ENCODE measurements around the gene SCG2.
A peak's percentile ranks its signal among the peaks of the same experiment; 100 is the strongest.

The SCG2 gene, protein sequence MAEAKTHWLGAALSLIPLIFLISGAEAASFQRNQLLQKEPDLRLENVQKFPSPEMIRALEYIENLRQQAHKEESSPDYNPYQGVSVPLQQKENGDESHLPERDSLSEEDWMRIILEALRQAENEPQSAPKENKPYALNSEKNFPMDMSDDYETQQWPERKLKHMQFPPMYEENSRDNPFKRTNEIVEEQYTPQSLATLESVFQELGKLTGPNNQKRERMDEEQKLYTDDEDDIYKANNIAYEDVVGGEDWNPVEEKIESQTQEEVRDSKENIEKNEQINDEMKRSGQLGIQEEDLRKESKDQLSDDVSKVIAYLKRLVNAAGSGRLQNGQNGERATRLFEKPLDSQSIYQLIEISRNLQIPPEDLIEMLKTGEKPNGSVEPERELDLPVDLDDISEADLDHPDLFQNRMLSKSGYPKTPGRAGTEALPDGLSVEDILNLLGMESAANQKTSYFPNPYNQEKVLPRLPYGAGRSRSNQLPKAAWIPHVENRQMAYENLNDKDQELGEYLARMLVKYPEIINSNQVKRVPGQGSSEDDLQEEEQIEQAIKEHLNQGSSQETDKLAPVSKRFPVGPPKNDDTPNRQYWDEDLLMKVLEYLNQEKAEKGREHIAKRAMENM

GRCh38 chr2:223601932-223602666, at the start of gene SCG2:
TSS of gene SCG2 (minus strand) at chr2:223602361. CDS start at chr2:223599282, 3,079 bp downstream.
- peak; percentile 42 for DNase-seq (ENCODE audit: low read depth)
- no peak for TF ChIP-seq CTCF (IDR thresholded peaks at IDR 0.05; ENCODE audit: insufficient read depth, low read depth, low read length, missing control alignments)

DNA sequence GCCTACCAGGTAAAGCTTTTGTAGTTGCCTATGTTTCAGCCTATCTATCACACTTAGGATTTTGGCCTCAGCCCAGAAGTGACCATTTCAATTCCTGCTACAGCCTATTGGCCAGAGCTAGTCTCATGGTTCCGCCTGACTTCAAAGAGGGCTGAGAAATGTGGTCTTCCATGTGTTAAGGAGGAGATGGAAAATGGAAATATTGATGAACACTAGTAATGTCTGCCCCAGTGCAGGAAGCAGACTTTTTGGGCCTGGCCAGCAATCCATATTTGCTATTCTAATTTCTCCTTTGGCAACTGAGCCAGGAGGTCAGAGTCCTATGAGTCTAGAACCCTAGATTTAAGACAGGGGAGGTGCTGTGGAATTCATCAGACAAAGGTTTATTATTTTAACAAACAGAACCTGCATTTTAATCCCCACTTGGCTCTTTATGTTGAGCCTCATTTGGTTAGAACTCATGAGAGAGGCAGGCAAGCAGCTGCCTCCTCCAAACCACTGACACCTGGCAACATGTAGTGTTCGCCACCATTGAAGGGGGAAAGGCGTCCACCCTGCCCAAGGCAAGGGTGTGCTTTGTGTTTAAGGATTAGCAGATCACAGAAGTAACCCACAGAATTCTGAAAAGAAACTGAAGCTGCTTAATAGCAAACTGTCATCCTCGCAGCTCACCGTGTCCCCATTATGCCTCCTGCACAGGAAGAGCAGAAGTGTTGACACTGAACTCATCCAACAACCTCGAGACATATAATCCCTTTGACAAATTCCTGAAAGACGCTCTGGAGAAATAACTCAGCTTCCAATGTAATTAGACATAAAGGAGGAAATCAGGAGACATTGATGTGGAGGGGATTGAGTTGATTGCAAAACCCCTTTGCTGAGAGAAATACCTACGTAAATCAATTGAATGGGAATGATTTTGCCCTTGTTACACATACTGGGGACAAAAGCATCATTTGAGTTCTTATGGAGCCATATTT, 47.7 kb upstream of the SCG2 start:
- TF ChIP-seq CTCF (IDR thresholded peaks at IDR 0.05; ENCODE audit: insufficient read depth, low read depth, low read length, missing control alignments): no peak
- no peak overlapping the region for H3K4me3 ChIP-seq (ENCODE audit: low read depth, low read length)
- no peak for DNase-seq (ENCODE audit: low read depth)

More at GRCh38 chr2:223601932-223602666, at the start of gene SCG2:
- H3K4me3 ChIP-seq (ENCODE audit: low read depth, low read length): no peak within 1 kb of the TSS

DNA sequence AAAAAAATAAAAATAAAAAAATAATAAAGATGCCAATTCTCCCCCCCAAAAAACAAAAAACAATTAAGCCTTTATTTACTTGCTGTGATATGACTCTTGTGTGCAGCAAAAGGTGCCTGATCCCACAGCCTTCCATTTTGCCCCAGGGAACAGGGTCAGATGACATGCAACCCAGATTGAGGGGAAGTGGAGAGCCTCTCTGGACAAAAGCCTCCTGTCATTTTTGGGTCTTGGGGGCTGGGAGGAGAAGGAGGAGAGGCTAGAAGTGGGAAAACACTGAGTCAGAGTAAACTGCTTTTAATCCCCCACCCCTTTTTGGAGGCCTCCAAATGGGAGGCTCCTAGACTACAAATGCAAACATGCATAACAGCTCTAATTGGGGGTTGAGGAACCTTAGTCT, 46.6 kb upstream of the SCG2 start:
- no peak overlapping the region for H3K4me3 ChIP-seq (ENCODE audit: low read depth, low read length)
- DNase-seq (ENCODE audit: low read depth): no peak
- TF ChIP-seq CTCF (IDR thresholded peaks at IDR 0.05; ENCODE audit: insufficient read depth, low read depth, low read length, missing control alignments): no peak

DNA sequence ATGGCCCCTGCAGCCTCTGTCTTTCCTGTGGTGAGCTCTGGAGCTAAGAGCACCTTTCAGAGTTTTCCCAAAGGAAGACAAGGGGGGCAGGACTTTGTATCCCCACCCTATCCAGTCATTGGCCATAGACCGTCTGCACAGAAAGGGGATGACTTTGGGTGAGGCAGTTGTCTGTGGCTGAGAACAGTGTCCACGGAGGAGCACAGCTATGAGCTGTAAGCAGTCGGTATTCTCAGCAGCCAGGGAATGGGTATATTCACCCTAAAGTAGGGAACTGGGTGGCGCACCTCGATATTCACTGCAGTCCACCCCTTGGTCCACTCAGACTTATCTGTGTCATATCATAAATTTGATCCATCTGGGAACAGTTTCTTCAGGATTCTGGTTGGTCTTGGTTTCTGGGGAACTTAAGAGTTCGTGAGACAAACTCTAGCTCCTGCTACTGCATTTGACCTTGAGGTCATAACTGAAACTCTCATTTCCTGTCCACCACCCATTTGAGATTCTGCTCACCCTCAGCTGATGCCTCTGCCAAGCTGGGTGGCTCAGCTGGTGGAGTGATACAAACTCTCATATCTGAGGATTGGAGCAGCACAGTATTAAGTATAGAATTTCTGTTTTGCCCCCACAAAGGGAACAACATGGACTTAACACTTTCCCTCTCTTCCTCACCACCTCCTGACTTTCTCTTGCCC, 45.2 kb upstream of the SCG2 start:
- H3K4me3 ChIP-seq (ENCODE audit: low read depth, low read length): no peak overlapping the region
- peak; percentile 66 for DNase-seq (ENCODE audit: low read depth)
- TF ChIP-seq CTCF (IDR thresholded peaks at IDR 0.05; ENCODE audit: insufficient read depth, low read depth, low read length, missing control alignments): no peak

DNA sequence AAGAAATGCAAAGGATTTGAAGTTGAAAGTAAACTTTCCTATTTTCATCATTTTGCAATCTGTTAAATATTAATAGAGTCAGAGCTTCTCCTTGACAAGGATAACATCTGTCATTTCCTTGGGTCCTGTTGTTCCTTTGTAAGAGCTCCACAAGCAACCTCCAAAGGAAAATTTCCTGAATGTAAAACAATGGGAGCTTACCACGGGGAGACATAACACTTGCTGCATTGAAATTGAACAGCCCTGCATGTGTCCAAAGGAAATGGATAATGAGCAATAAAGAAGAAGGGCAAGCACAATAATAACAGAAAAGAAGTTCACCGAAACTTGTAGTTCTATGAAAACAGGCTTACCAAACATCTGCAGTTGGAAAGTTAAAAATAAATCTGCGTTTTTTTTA, 42.0 kb upstream of the SCG2 start:
- H3K4me3 ChIP-seq (ENCODE audit: low read depth, low read length): no peak overlapping the region
- no peak for TF ChIP-seq CTCF (IDR thresholded peaks at IDR 0.05; ENCODE audit: insufficient read depth, low read depth, low read length, missing control alignments)
- DNase-seq (ENCODE audit: low read depth): no peak

All from GM12865 (cell line).